ENCODE data around the gene ZFP90.
A peak's percentile ranks its signal among the peaks of the same experiment; 100 is the strongest.
"Not testable (repeated sequence)": the region's sequence is repeated elsewhere in the genome, so short reads cannot be mapped to it uniquely, and the experiment has no call there.

The ZFP90 gene

GRCh38 chr16:68493412-68494070 is 45.5 kb upstream of the ZFP90 start:
- in situ Hi-C loops (cut with MboI; ENCODE audit: low sequenced_read_pairs, unreplicated experiment), result no loop called here
- no peak for DNase-seq (ENCODE audit: low spot score)
- no peak for TF ChIP-seq CTCF (IDR thresholded peaks at IDR 0.05; ENCODE audit: borderline replicate concordance, control extremely low read depth, extremely low read depth, insufficient read depth, missing control alignments)

GRCh38 chr16:68494261-68494660 is 44.8 kb upstream of the ZFP90 start:
- in situ Hi-C loops (cut with MboI; ENCODE audit: low sequenced_read_pairs, unreplicated experiment), result not testable (repeated sequence)

GRCh38 chr16:68496689-68497088 is 42.4 kb upstream of the ZFP90 start:
- TF ChIP-seq CTCF (IDR thresholded peaks at IDR 0.05; ENCODE audit: borderline replicate concordance, control extremely low read depth, extremely low read depth, insufficient read depth, missing control alignments), result no peak
- in situ Hi-C loops (cut with MboI; ENCODE audit: low sequenced_read_pairs, unreplicated experiment), result no loop called here
- no peak for DNase-seq (ENCODE audit: low spot score)

More at GRCh38 chr16:68494261-68494660, 44.8 kb upstream of the ZFP90 start:
- not testable (repeated sequence) for DNase-seq (ENCODE audit: low spot score)

GRCh38 chr16:68499006-68499405 is 40.1 kb upstream of the ZFP90 start:
- no peak for DNase-seq (ENCODE audit: low spot score)
- in situ Hi-C loops (cut with MboI; ENCODE audit: low sequenced_read_pairs, unreplicated experiment), result no loop called here
- TF ChIP-seq CTCF (IDR thresholded peaks at IDR 0.05; ENCODE audit: borderline replicate concordance, control extremely low read depth, extremely low read depth, insufficient read depth, missing control alignments), result no peak

- in situ Hi-C loops (cut with MboI; ENCODE audit: low sequenced_read_pairs, unreplicated experiment), result no loop called here
- no peak for DNase-seq (ENCODE audit: low spot score)
- TF ChIP-seq CTCF (IDR thresholded peaks at IDR 0.05; ENCODE audit: borderline replicate concordance, control extremely low read depth, extremely low read depth, insufficient read depth, missing control alignments), result no peak
Measured at GRCh38 chr16:68503334-68503733, 35.8 kb upstream of the ZFP90 start.

GRCh38 chr16:68504066-68504465 is 35.0 kb upstream of the ZFP90 start:
- DNase-seq (ENCODE audit: low spot score), result no peak
- no peak for TF ChIP-seq CTCF (IDR thresholded peaks at IDR 0.05; ENCODE audit: borderline replicate concordance, control extremely low read depth, extremely low read depth, insufficient read depth, missing control alignments)
- in situ Hi-C loops (cut with MboI; ENCODE audit: low sequenced_read_pairs, unreplicated experiment), result no loop called here

- TF ChIP-seq CTCF (IDR thresholded peaks at IDR 0.05; ENCODE audit: borderline replicate concordance, control extremely low read depth, extremely low read depth, insufficient read depth, missing control alignments), result no peak
- in situ Hi-C loops (cut with MboI; ENCODE audit: low sequenced_read_pairs, unreplicated experiment), result no loop called here
- DNase-seq (ENCODE audit: low spot score), result peak; percentile 16
Measured at GRCh38 chr16:68506331-68507053, 32.6 kb upstream of the ZFP90 start.

All from GM13976 (cell line).